GM18873 (cell line): ENCODE measurements around the gene PYROXD2.

Source experiments
- ATAC-seq: cut with Tn5 transposase; IDR thresholded peaks from one replicate; pipeline ENCODE4 v1.9.1; 2021; ENCODE audit warnings: mild to moderate bottlenecking, moderate library complexity, moderate number of reproducible peaks; ENCODE audit not compliant: unreplicated experiment, low FRiP score

PYROXD2 gene

GRCh38 chr10:98436704-98437103, 21.7 kb upstream of the PYROXD2 start:
- ATAC-seq, result no peak

- ATAC-seq, result no peak
Observed at GRCh38 chr10:98435178-98435577, 20.2 kb upstream of the PYROXD2 start.

DNA sequence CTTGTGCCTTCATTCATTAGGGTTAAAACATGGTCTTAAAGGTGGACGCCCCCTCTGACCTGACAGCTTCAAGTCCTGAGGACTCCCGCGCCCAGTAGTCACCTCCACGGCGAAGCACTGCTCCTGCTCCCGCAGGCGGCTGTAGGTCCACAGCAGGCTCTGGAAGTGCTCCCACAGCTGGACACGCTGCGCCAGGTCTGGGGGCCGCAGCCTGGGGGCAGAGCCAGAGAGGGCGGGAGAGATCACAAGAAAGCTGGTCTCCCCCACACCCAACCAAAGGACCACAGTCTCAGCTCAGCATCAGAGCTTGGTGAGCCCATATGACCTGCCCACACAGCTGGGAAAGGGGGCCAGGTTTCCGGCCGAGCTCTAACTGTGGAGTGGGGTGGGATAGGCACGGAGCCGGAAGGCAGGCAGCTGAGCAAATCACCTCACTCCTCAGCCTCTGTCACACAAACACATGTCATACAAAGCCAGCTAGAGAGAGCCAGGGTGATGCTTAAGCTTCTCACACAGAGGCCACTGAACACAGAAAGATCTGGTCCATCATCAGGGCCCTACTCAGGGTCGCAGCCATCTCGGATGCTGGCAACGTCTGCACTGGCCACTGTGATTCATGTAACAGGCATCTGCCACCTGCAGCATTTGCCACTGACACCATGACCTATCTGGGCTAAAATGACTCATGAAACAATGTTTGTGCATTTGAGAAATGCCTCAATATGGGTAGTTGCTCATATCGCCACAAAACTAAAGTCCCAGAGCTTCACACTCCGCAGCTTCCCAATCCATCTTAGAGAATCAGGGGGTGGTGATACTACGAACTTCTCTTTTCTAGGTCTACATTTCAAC, 19.1 kb upstream of the PYROXD2 start:
- no peak for ATAC-seq

DNA sequence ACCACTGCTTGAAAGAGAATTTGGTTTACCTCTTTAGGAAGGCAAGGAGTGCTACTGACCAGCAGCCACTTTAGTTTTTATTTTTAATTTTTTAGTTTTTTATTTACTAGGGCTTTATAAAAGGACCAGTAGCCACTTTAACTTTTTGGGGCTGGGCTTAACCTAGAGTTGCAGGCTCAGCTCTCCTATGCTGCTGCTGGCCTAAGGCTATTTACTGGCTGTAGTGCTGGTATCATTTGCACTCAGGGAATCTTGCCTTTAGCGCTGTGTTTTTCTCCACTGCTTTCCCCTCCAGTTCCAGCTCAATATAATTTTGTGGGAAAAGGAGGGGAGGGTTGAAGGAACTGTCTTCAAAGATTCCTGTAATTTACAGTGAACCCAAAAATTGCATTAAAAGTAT, 18.4 kb upstream of the PYROXD2 start:
- no peak for ATAC-seq

GRCh38 chr10:98432330-98432729, 17.3 kb upstream of the PYROXD2 start:
- ATAC-seq, result no peak

DNA sequence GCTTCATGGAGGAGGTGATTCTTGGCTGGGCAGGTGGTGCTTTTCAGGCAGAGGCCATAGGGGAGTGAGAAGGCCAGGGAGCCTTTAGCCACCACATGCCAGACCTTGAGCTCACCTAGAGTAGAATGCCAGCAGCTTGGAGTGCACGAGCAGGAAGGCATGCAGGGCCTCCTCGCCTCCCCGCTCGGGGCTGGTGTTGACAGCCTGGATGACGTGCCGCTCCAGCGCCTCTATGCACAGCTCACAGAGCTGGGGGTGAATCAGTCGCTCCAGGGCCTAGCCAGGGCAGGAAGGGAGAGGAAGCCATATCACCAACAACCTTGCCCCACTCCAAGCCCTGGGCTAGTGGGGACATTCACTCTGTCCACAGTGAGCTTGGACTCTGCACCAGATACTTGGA, 16.0 kb upstream of the PYROXD2 start:
- no peak for ATAC-seq

- ATAC-seq, result no peak
Observed at GRCh38 chr10:98430427-98430826, 15.4 kb upstream of the PYROXD2 start.

- ATAC-seq, result no peak
Observed at GRCh38 chr10:98429320-98430072, 14.5 kb upstream of the PYROXD2 start.

DNA sequence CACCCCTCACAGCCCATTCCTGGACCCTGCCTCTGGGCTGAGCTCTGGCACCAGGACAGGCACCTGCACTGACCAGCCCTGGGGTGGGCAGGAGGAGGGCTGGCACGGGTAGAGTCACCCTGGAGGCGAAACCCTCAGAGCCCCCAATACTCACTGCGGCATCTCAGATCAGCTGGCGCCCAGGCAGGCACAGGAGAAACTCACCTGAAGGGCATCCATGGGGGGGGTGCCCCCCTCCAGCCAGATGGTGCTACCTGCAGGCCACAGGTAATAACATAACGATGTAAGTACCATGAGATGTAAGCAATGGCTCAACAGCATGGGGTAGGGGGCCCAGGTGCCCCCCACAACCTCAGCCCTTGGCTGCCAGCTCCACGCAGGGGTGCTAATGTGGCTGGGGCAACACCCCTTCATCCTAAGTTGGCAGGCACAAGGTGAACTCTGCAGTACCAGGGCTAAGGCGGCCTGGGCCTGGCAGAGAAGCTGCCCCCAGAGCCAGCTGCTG, 12.1 kb upstream of the PYROXD2 start:
- no peak for ATAC-seq

DNA sequence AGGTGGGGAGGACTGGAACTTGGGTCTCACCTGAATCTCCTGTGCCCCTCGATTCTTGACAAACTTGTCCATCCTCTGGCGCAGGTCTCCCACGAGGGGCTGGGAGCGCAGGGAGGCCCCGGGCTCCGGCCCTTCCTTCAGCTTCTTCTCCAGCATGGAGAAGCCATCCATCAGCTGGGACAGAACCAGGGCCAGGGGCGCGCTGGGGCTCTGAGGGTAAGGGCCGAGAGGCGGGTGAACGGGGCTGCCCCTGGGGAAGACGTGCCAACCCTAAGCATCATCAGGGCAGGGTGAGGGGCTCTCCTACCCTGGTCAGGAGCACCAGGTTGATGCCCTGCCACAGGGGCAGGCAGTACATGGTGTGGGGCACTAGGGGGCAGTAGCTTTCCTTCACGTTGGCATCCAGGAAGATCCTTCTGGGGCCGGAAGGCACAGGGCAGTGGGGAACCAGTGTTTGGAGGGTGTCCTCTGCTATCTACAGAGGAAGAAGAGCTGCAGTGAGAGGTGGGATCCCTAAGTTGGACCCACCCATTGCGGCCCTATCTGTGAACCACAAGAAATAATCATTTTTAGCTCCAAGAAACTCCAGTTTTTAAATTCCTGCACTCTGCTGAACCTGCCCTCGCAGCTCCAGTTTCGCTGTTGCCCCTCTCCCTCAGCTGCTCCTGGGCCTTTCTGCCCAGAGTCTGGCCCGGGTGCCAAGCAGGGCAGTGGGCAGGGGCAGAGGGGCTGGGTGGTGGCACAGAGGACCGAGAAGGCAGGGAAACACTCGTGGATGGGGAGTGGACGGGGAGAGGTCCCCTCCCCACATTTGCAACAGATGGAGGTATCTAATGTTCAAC, 10.8 kb upstream of the PYROXD2 start:
- ATAC-seq, result no peak

DNA sequence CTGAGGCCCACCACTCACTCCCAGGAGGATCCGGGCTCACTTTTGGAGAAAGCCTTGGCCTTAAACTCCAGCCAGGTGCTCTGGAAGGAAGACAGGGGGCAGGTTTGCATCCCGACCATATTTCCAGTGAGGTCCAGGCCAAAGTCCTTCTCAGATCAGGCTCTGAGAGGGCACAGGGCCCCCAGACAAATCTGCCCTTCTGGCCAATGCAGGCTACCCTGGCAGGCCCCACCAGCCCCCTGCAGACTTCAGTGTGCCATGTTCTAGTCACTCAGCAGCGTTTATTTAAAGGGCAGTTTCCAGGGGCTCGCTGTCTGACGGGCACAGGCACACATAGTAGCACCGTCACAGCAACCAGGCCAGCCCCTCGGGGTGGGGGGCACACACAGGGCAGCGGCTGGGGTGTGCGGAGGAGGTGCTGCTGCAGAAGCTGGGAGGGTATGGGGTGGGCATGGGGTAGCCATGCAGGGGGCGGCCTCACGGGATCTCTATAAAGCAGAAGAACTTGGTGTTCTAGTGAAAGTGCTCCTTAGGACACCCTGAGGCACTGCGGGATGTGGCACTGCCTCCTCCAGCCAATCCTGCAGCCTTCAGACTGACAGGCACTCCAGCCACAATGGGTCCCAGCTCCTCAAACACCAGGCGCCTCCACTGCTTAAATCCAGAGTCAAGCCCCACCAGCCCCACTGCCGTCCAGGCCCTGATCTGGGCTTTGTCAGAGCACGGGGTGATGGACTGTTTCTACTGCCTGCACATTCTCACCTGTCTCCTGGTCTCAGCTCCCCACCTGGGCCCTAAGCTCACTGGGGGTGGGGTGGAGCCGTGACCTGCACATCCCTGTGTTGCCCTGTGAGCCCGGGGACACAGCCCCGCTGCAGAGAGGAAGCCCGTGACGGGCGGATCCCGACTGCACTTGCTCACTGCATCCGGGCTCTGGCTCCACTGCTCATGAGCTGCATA, 9.6 kb upstream of the PYROXD2 start:
- no peak for ATAC-seq

DNA sequence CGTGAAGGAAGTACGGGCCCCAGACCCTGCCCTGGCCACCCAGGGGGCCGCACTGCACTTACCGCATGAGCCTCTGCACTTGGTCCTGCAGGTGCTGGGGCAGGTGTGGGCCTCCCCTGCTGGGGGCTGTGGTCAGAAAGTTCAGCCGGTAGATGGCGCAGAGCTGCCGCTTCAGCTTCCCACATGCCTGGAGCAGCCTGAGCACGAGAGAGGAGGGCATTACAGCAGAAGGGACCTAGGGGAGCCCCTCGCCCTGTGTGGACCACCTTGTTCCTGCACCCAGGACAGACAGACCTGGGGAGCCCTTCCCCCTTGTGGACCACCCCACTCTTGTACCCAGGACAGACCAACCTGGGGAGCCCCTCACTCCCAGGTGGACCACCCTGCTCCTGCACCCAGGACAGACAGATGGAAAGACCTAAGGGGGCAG, 8.7 kb upstream of the PYROXD2 start:
- no peak for ATAC-seq

- ATAC-seq, result no peak
Observed at GRCh38 chr10:98422182-98422581, 7.2 kb upstream of the PYROXD2 start.

- no peak for ATAC-seq
Observed at GRCh38 chr10:98420786-98421185, 5.8 kb upstream of the PYROXD2 start.

GRCh38 chr10:98419469-98420261, 4.7 kb upstream of the PYROXD2 start:
- ATAC-seq, result no peak

DNA sequence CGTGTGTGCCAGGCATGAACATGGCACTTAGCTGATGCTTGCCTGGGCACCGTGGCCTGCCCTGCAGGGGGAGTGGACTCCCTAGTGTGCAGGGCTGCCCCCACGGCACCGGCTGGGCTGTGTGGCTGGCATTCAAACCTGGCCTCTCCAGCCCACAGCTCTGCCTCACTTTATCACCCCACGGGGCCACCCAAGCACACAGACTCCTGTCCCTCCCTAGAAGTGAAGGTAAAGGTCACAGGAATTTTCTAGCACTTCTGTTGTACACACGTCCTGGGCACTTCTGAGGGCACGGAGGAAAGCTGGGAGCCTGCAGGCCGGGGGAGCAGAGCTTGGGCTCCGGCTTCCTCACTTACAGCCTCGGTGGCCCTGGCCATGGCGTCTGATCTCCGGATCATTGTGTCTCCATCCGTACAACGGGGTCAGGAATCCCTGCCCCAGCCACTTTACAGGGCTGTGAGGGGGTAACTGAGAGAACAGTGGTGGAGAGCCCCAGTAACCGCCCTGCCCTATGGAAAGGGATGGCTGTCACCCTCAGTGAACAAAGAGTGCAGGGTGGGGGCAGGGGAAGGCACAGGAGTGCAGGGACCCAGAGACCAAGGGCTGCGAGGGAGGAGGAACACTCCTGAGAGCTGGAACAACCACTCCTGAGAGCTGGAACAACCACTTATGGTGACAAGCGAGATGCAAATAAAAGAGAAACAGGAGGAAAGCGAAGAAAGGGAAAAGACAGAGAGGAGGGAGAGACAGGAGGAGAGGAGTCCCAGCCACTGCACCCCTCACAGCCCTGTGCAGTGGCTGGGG, 3.9 kb upstream of the PYROXD2 start:
- no peak for ATAC-seq

DNA sequence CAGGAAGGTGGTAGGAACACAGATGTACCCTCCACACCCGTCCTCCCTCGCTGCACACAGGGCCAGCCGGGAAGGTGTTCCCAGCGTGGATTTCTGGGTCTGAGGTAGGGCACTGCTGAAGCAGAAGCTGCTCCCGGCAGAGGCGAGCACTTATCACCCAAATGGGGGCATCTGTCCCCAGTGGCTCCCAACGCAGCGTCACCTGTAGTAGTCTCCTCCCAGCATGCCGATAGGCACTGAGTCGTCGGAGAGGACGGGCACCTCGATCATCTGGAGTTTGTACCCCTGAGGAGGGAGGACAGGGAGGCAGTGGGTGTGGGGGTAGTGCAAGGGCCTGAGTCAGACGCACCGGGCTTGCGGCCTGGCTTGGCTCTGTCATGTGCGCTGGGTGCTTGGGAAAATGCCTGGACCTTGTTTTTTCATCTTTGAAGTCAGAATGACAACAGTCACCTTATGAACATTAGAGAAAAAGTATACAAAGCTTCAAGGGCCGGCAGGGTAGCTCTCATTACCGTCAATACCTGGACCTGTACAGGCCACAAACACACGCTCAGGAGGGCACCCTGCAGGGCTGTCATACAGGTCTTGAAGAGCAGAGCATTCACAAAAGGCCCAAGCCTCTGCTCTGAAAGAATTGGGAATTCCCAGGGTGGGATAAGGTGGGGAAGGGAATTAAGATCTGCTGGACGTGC, 3.1 kb upstream of the PYROXD2 start:
- no peak for ATAC-seq
